ENCODE data around the gene ATP2C2. TPM values are rescaled to one million over a fixed set of nuclear protein-coding genes. Genes with fewer than 3 reads are reported as not detected.

The ATP2C2 gene
- total RNA-seq, 1 donor from 2014 or later: not detected

- H3F3A ChIP-seq (ENCODE audit: low read depth): no peaks in the 10 kb centered on the region
- H3K36me3 ChIP-seq: no peaks in the 10 kb centered on the region
- H3K27me3 Mint-ChIP-seq (ENCODE audit: insufficient read depth, low read depth): peaks cover 12% of the 10 kb centered on the region
- no peak overlapping the region for H3K4me3 Mint-ChIP-seq
- H2AFZ ChIP-seq (replicated peaks): no peak overlapping the region
- no peaks in the 10 kb centered on the region for H4K20me1 ChIP-seq (ENCODE audit: low read depth)
- H3K27ac ChIP-seq: no peak overlapping the region
- TF ChIP-seq EZH2phosphoT487 (IDR thresholded peaks at IDR 0.05): no peak
- TF ChIP-seq EZH2 (IDR thresholded peaks at IDR 0.05): no peak
- TF ChIP-seq, protein P1, sequence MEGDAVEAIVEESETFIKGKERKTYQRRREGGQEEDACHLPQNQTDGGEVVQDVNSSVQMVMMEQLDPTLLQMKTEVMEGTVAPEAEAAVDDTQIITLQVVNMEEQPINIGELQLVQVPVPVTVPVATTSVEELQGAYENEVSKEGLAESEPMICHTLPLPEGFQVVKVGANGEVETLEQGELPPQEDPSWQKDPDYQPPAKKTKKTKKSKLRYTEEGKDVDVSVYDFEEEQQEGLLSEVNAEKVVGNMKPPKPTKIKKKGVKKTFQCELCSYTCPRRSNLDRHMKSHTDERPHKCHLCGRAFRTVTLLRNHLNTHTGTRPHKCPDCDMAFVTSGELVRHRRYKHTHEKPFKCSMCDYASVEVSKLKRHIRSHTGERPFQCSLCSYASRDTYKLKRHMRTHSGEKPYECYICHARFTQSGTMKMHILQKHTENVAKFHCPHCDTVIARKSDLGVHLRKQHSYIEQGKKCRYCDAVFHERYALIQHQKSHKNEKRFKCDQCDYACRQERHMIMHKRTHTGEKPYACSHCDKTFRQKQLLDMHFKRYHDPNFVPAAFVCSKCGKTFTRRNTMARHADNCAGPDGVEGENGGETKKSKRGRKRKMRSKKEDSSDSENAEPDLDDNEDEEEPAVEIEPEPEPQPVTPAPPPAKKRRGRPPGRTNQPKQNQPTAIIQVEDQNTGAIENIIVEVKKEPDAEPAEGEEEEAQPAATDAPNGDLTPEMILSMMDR (IDR thresholded peaks at IDR 0.05): no peak
- H3K4me1 Mint-ChIP-seq: peaks cover 11% of the 10 kb centered on the region
- no peak overlapping the region for H3K4me3 ChIP-seq
- H3K9me3 ChIP-seq (ENCODE audit: low read depth): no peaks in the 10 kb centered on the region
- no peaks in the 10 kb centered on the region for H3K36me3 Mint-ChIP-seq
- no peak for DNase-seq (ENCODE audit: low spot score)
- no peak overlapping the region for H3K27ac Mint-ChIP-seq
- no peaks in the 10 kb centered on the region for H3K79me2 ChIP-seq (ENCODE audit: low read depth)
- no peak overlapping the region for H3K4me2 ChIP-seq
- no peaks in the 10 kb centered on the region for H3K27me3 ChIP-seq
- H3K9ac ChIP-seq: no peak overlapping the region
- H3K4me1 ChIP-seq: peaks cover 4% of the 10 kb centered on the region
- H3K9me3 Mint-ChIP-seq: peaks cover 18% of the 10 kb centered on the region
Observed at GRCh38 chr16:84382396-84382795, 14.1 kb downstream of the ATP2C2 start.

GRCh38 chr16:84383106-84383505 lies 14.8 kb downstream of the ATP2C2 start:
- peaks cover 12% of the 10 kb centered on the region for H3K27me3 Mint-ChIP-seq (ENCODE audit: insufficient read depth, low read depth)
- H3K4me2 ChIP-seq: no peak overlapping the region
- no peaks in the 10 kb centered on the region for H4K20me1 ChIP-seq (ENCODE audit: low read depth)
- peaks cover 18% of the 10 kb centered on the region for H3K9me3 Mint-ChIP-seq
- H3K27me3 ChIP-seq: no peaks in the 10 kb centered on the region
- DNase-seq (ENCODE audit: low spot score): no peak
- no peaks in the 10 kb centered on the region for H3K36me3 Mint-ChIP-seq
- no peaks in the 10 kb centered on the region for H3K36me3 ChIP-seq
- no peaks in the 10 kb centered on the region for H3F3A ChIP-seq (ENCODE audit: low read depth)
- TF ChIP-seq, protein P1 (IDR thresholded peaks at IDR 0.05): no peak
- no peak for TF ChIP-seq EZH2 (IDR thresholded peaks at IDR 0.05)
- TF ChIP-seq EZH2phosphoT487 (IDR thresholded peaks at IDR 0.05): no peak
- no peak overlapping the region for H3K27ac ChIP-seq
- no peaks in the 10 kb centered on the region for H3K79me2 ChIP-seq (ENCODE audit: low read depth)
- H3K4me1 ChIP-seq: peaks cover 4% of the 10 kb centered on the region
- no peak overlapping the region for H3K4me3 Mint-ChIP-seq
- no peak overlapping the region for H3K9ac ChIP-seq
- H3K4me3 ChIP-seq: no peak overlapping the region
- H3K27ac Mint-ChIP-seq: no peak overlapping the region
- no peaks in the 10 kb centered on the region for H3K9me3 ChIP-seq (ENCODE audit: low read depth)
- no peak overlapping the region for H2AFZ ChIP-seq (replicated peaks)
- H3K4me1 Mint-ChIP-seq: peaks cover 8% of the 10 kb centered on the region

GRCh38 chr16:84386047-84386446 lies 17.7 kb downstream of the ATP2C2 start:
- no peak for DNase-seq (ENCODE audit: low spot score)
- Histone ChIP-seq H3K9ac (no peak overlapping the region), H3K9me3 (ENCODE audit: low read depth) (no peaks in the 10 kb centered on the region), H3K4me2 (no peak overlapping the region), H3K79me2 (ENCODE audit: low read depth) (no peaks in the 10 kb centered on the region), H3K27ac (no peak overlapping the region), H3K4me1 (no peaks in the 10 kb centered on the region), H3K27me3 (no peaks in the 10 kb centered on the region), H3F3A (ENCODE audit: low read depth) (no peaks in the 10 kb centered on the region), H3K36me3 (no peaks in the 10 kb centered on the region), H2AFZ (replicated peaks) (no peak overlapping the region), H3K4me3 (no peak overlapping the region), H4K20me1 (ENCODE audit: low read depth) (no peaks in the 10 kb centered on the region)
- no peaks in the 10 kb centered on the region for H3K36me3 Mint-ChIP-seq
- no peak overlapping the region for H3K4me3 Mint-ChIP-seq
- H3K9me3 Mint-ChIP-seq: peaks cover 18% of the 10 kb centered on the region
- H3K4me1 Mint-ChIP-seq: no peaks in the 10 kb centered on the region
- TF ChIP-seq EZH2phosphoT487 (IDR thresholded peaks at IDR 0.05) (no peak), EZH2 (IDR thresholded peaks at IDR 0.05) (no peak)
- TF ChIP-seq, protein P1 (IDR thresholded peaks at IDR 0.05): no peak
- no peak overlapping the region for H3K27ac Mint-ChIP-seq
- H3K27me3 Mint-ChIP-seq (ENCODE audit: insufficient read depth, low read depth): peaks cover 12% of the 10 kb centered on the region

Data from neural progenitor cell (in vitro differentiated cells).